Activated T-cell treated with anti-CD3 and anti-CD28 coated beads, Interleukin-2, amount 50 U/mL, for 48 hours (primary cell): ENCODE measurements around the gene CASK.
"Not testable (repeated sequence)": the region's sequence is repeated elsewhere in the genome, so short reads cannot be mapped to it uniquely, and the experiment has no call there.

Source experiments
- DNase-seq, 2 experiments: peaks; one replicate each; pipeline ENCODE4 v3.0.0-alpha.2; 2020

Gene CASK

GRCh38 chrX:41616935-41617334 is 306.4 kb downstream of the CASK start:
- no peak for DNase-seq

GRCh38 chrX:41616255-41616654 is 307.1 kb downstream of the CASK start:
- no peak for DNase-seq

GRCh38 chrX:41608244-41608643 is 315.1 kb downstream of the CASK start:
- no peak for DNase-seq

GRCh38 chrX:41607264-41607832 is 316.0 kb downstream of the CASK start:
- no peak for DNase-seq

- not testable (repeated sequence) for DNase-seq
Observed at GRCh38 chrX:41606057-41606456, 317.3 kb downstream of the CASK start.

- DNase-seq, result no peak
Observed at GRCh38 chrX:41604766-41605543, 318.4 kb downstream of the CASK start.

GRCh38 chrX:41604177-41604576 is 319.2 kb downstream of the CASK start:
- DNase-seq, result no peak

GRCh38 chrX:41603596-41603995 is 319.8 kb downstream of the CASK start:
- no peak for DNase-seq

- no peak for DNase-seq
Observed at GRCh38 chrX:41602816-41603345, 320.5 kb downstream of the CASK start.

- no peak for DNase-seq
Observed at GRCh38 chrX:41600291-41600690, 323.1 kb downstream of the CASK start.

GRCh38 chrX:41599507-41599906 is 323.8 kb downstream of the CASK start:
- no peak for DNase-seq

- DNase-seq, result no peak
Observed at GRCh38 chrX:41596596-41596995, 326.8 kb downstream of the CASK start.

GRCh38 chrX:41594634-41595033 is 328.7 kb downstream of the CASK start:
- no peak for DNase-seq

- DNase-seq, result no peak
Observed at GRCh38 chrX:41591906-41592305, 331.4 kb downstream of the CASK start.

- no peak for DNase-seq
Observed at GRCh38 chrX:41590641-41591040, 332.7 kb downstream of the CASK start.

- DNase-seq, result no peak
Observed at GRCh38 chrX:41589634-41590270, 333.6 kb downstream of the CASK start.

- DNase-seq, result no peak
Observed at GRCh38 chrX:41588271-41588670, 335.1 kb downstream of the CASK start.

- no peak for DNase-seq
Observed at GRCh38 chrX:41580423-41581064, 342.8 kb downstream of the CASK start.

GRCh38 chrX:41563876-41564275 is 359.5 kb downstream of the CASK start:
- DNase-seq, result no peak

GRCh38 chrX:41561045-41561444 is 362.3 kb downstream of the CASK start:
- DNase-seq, result peak in 1 of 2 experiments; percentile 41

- peak in 1 of 2 experiments; percentile 30 for DNase-seq
Observed at GRCh38 chrX:41559235-41560052, 363.9 kb downstream of the CASK start.

GRCh38 chrX:41558531-41558930 is 364.8 kb downstream of the CASK start:
- no peak for DNase-seq

GRCh38 chrX:41556958-41557357 is 366.4 kb downstream of the CASK start:
- DNase-seq, result no peak
